ENCODE results near the gene FAM50B.
A peak's percentile ranks its signal among the peaks of the same experiment; 100 is the strongest.

FAM50B gene

DNA sequence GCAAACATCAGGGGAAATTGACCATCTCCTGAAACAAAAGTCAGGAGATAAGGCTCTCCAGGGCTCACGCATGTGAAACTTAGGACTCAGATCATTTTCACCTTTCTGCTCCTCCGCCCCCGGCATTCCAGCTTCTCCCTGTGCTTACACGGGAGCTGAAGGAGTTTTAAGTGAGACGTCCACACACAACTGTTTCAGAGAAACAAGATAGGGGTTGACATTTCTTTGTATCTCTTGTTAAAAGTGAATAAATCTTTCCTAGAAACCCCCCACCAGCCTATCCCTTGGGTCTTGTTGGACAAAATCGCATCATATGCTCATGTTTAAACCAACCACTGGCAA, 46.1 kb downstream of the FAM50B start:
- no peak for DNase-seq (ENCODE audit: low spot score)
- no peak overlapping the region for H2BK15ac ChIP-seq (ENCODE audit: low read length)
- no peak overlapping the region for H3K27ac ChIP-seq (replicated peaks; ENCODE audit: low read length)

DNA sequence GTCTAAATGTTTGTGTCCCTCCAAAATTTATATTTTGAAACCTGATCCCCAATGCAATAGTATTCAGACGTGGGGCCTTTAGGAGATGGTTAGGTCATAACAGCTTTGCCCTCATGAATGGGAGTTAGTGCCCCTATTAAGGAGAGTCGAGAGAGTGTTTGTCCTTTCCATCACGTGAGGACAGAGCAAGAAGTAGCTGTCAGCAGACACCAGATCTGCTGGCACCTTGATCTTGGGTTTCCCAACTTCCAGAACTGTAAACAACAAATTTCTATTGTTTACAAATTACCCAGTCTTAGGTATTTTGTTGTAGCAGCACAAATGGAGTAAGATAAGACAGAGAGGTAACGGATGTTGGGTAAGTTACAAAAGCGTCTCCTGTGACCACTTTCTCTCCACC, 46.6 kb downstream of the FAM50B start:
- H3K4me1 ChIP-seq (ENCODE audit: control insufficient read depth in 2 of 2, insufficient read depth in 1 of 2, low read depth in 1 of 2, low read length in 2 of 2) = peaks cover 0 to under 1% of the 10 kb centered on the region in 2 donors
- no CpG with 5 or more reads among the region's 5 CpGs for WGBS, 2 donors (ENCODE audit: extremely low coverage in 2 of 2, insufficient read length in 2 of 2, insufficient replicate concordance in 1 of 2)
- no peak overlapping the region for H3K9ac ChIP-seq (ENCODE audit: low read depth, low read length, poor library complexity)
- no peaks in the 10 kb centered on the region for H3K36me3 ChIP-seq (replicated peaks in 1 of 2; ENCODE audit: control insufficient read depth in 2 of 2, insufficient read depth in 2 of 2, low read length in 2 of 2)
- H2BK12ac ChIP-seq (ENCODE audit: low read length) = no peak overlapping the region
- H3K18ac ChIP-seq (ENCODE audit: low read length) = no peak overlapping the region
- no peak overlapping the region for H3K4ac ChIP-seq (ENCODE audit: low read length)
- no peak overlapping the region for H3K14ac ChIP-seq (ENCODE audit: low read length)
- H3K23ac ChIP-seq (ENCODE audit: low read depth, low read length, poor library complexity) = no peak overlapping the region
- no peak overlapping the region for H3K4me3 ChIP-seq (ENCODE audit: low read length in 2 of 2)
- H2AFZ ChIP-seq (ENCODE audit: low read length) = no peak overlapping the region
- peaks cover 0 to 7% of the 10 kb centered on the region in 2 donors for H3K9me3 ChIP-seq (replicated peaks in 1 of 2; ENCODE audit: control insufficient read depth in 2 of 2, insufficient read depth in 1 of 2, low read depth in 1 of 2, low read length in 2 of 2)
- no peak overlapping the region for H2BK5ac ChIP-seq (ENCODE audit: low read length)
- H4K91ac ChIP-seq (ENCODE audit: low read depth, low read length, poor library complexity) = no peak overlapping the region
- H3K27me3 ChIP-seq (ENCODE audit: control insufficient read depth in 3 of 3, insufficient read depth in 3 of 3, low read depth in 1 of 3, low read length in 3 of 3) = no peaks in the 10 kb centered on the region
- H2AK5ac ChIP-seq (ENCODE audit: low read depth, low read length) = no peak overlapping the region
- H2BK120ac ChIP-seq (ENCODE audit: low read depth, low read length) = no peak overlapping the region
- no peak overlapping the region for H4K8ac ChIP-seq (ENCODE audit: low read depth, low read length)
- no peak for DNase-seq (ENCODE audit: low spot score)
- no peak overlapping the region for H2BK15ac ChIP-seq (ENCODE audit: low read length)
- H3K4me2 ChIP-seq (ENCODE audit: insufficient read depth, low read length, poor library complexity, severe bottlenecking) = no peak overlapping the region
- H3K79me1 ChIP-seq (ENCODE audit: low read depth, low read length) = no peaks in the 10 kb centered on the region
- H3K27ac ChIP-seq (replicated peaks; ENCODE audit: low read length) = no peak overlapping the region

More for the DNA sequence above, 46.1 kb downstream of the FAM50B start:
- no peak overlapping the region for H3K4ac ChIP-seq (ENCODE audit: low read length)
- H3K4me3 ChIP-seq (ENCODE audit: low read length in 2 of 2) = no peak overlapping the region
- H4K91ac ChIP-seq (ENCODE audit: low read depth, low read length, poor library complexity) = no peak overlapping the region
- no peak overlapping the region for H4K8ac ChIP-seq (ENCODE audit: low read depth, low read length)
- no peak overlapping the region for H3K4me2 ChIP-seq (ENCODE audit: insufficient read depth, low read length, poor library complexity, severe bottlenecking)
- H3K4me1 ChIP-seq (ENCODE audit: control insufficient read depth in 2 of 2, insufficient read depth in 1 of 2, low read depth in 1 of 2, low read length in 2 of 2) = no peaks in the 10 kb centered on the region
- no peak overlapping the region for H3K23ac ChIP-seq (ENCODE audit: low read depth, low read length, poor library complexity)
- no peak overlapping the region for H2BK12ac ChIP-seq (ENCODE audit: low read length)
- H3K36me3 ChIP-seq (replicated peaks in 1 of 2; ENCODE audit: control insufficient read depth in 2 of 2, insufficient read depth in 2 of 2, low read length in 2 of 2) = no peaks in the 10 kb centered on the region
- no peak overlapping the region for H2AK5ac ChIP-seq (ENCODE audit: low read depth, low read length)
- no peak overlapping the region for H3K9ac ChIP-seq (ENCODE audit: low read depth, low read length, poor library complexity)
- no peak overlapping the region for H2BK120ac ChIP-seq (ENCODE audit: low read depth, low read length)
- H3K79me1 ChIP-seq (ENCODE audit: low read depth, low read length) = no peaks in the 10 kb centered on the region
- no peak overlapping the region for H3K14ac ChIP-seq (ENCODE audit: low read length)
- H3K9me3 ChIP-seq (replicated peaks in 1 of 2; ENCODE audit: control insufficient read depth in 2 of 2, insufficient read depth in 1 of 2, low read depth in 1 of 2, low read length in 2 of 2) = peaks cover 0 to 7% of the 10 kb centered on the region in 2 donors
- no peaks in the 10 kb centered on the region for H3K27me3 ChIP-seq (ENCODE audit: control insufficient read depth in 3 of 3, insufficient read depth in 3 of 3, low read depth in 1 of 3, low read length in 3 of 3)
- H2AFZ ChIP-seq (ENCODE audit: low read length) = no peak overlapping the region
- H2BK5ac ChIP-seq (ENCODE audit: low read length) = no peak overlapping the region
- H3K18ac ChIP-seq (ENCODE audit: low read length) = no peak overlapping the region
- WGBS, 2 donors (ENCODE audit: extremely low coverage in 2 of 2, insufficient read length in 2 of 2, insufficient replicate concordance in 1 of 2) = no CpG with 5 or more reads among the region's 6 CpGs

DNA sequence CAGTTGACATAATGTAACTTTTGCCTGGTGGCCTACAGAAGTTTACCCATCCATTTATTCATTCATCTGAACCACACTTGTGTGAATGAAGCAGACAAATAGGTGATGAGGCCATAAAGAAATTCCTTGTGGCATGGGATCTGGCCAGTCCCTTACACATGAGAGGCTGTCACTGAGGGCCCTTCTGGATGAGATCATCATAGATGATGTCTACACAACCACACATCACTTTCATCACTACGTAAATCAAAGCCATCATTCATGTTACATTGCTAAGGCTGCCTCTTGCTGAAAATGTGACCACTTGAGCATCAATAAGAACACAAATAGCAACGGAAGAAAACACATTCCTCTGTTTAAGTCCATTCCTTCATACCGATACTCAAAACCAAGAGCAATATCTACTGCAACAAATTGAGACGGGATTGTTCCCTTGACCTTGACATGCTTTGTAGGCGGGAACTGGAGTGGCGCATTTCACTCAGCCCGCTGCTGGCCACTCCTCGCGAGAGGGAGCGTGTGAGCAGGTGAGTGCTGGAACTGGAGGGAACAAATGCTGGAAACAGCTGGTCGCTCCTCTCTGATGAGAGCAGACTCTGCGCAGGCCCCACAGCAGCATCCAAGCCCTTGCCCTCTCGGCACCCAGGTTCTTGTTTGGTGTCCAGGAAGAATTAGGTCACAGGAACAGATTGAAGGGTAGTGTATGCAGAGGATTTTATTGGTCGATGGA, 49.3 kb downstream of the FAM50B start:
- no peak overlapping the region for H2BK12ac ChIP-seq (ENCODE audit: low read length)
- no peak overlapping the region for H2BK120ac ChIP-seq (ENCODE audit: low read depth, low read length)
- peaks cover 0 to 7% of the 10 kb centered on the region in 2 donors for H3K9me3 ChIP-seq (replicated peaks in 1 of 2; ENCODE audit: control insufficient read depth in 2 of 2, insufficient read depth in 1 of 2, low read depth in 1 of 2, low read length in 2 of 2)
- no peaks in the 10 kb centered on the region for H3K79me1 ChIP-seq (ENCODE audit: low read depth, low read length)
- no peak overlapping the region for H2AK5ac ChIP-seq (ENCODE audit: low read depth, low read length)
- H3K4me3 ChIP-seq (ENCODE audit: low read length in 2 of 2) = no peak overlapping the region
- no peak overlapping the region for H2BK15ac ChIP-seq (ENCODE audit: low read length)
- no peak overlapping the region for H4K91ac ChIP-seq (ENCODE audit: low read depth, low read length, poor library complexity)
- H3K4ac ChIP-seq (ENCODE audit: low read length) = no peak overlapping the region
- H2BK5ac ChIP-seq (ENCODE audit: low read length) = no peak overlapping the region
- H3K4me1 ChIP-seq (ENCODE audit: control insufficient read depth in 2 of 2, insufficient read depth in 1 of 2, low read depth in 1 of 2, low read length in 2 of 2) = peaks cover 0 to 3% of the 10 kb centered on the region in 2 donors
- no peaks in the 10 kb centered on the region for H3K27me3 ChIP-seq (ENCODE audit: control insufficient read depth in 3 of 3, insufficient read depth in 3 of 3, low read depth in 1 of 3, low read length in 3 of 3)
- WGBS, 2 donors (ENCODE audit: extremely low coverage in 2 of 2, insufficient read length in 2 of 2, insufficient replicate concordance in 1 of 2) = no CpG with 5 or more reads among the region's 14 CpGs
- H3K4me2 ChIP-seq (ENCODE audit: insufficient read depth, low read length, poor library complexity, severe bottlenecking) = no peak overlapping the region
- no peak overlapping the region for H4K8ac ChIP-seq (ENCODE audit: low read depth, low read length)
- no peak overlapping the region for H3K18ac ChIP-seq (ENCODE audit: low read length)
- H3K14ac ChIP-seq (ENCODE audit: low read length) = peak overlapping the region; percentile 9
- DNase-seq (ENCODE audit: low spot score) = no peak
- no peak overlapping the region for H2AFZ ChIP-seq (ENCODE audit: low read length)
- no peak overlapping the region for H3K9ac ChIP-seq (ENCODE audit: low read depth, low read length, poor library complexity)
- no peak overlapping the region for H3K23ac ChIP-seq (ENCODE audit: low read depth, low read length, poor library complexity)
- H3K36me3 ChIP-seq (replicated peaks in 1 of 2; ENCODE audit: control insufficient read depth in 2 of 2, insufficient read depth in 2 of 2, low read length in 2 of 2) = no peaks in the 10 kb centered on the region
- no peak overlapping the region for H3K27ac ChIP-seq (replicated peaks; ENCODE audit: low read length)

DNA sequence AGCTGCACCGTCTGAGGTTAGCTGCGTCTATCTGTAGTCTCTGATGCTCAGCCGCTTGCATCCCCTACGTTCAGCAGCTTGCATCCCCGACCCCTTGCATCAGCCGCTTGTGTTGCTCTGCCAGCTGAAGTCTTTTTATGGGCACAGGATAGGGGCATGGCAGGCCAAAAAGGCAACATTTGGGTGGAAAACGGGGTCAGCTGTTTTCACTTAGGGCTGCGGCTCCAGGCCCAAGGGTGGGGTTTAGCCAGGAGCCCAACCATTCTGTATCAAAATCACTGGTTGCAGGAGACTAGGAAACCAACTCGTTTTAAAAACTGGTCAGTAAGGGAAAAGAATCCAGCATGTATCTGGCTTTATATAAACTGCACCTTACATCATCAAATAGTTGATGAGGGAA, 49.9 kb downstream of the FAM50B start:
- Histone ChIP-seq H3K4me3 (ENCODE audit: low read length in 2 of 2) (no peak overlapping the region), H3K4me1 (ENCODE audit: control insufficient read depth in 2 of 2, insufficient read depth in 1 of 2, low read depth in 1 of 2, low read length in 2 of 2) (peaks cover 0 to 3% of the 10 kb centered on the region in 2 donors), H3K27ac (replicated peaks; ENCODE audit: low read length) (no peak overlapping the region), H2BK120ac (ENCODE audit: low read depth, low read length) (no peak overlapping the region), H2BK5ac (ENCODE audit: low read length) (no peak overlapping the region), H4K8ac (ENCODE audit: low read depth, low read length) (no peak overlapping the region), H2AK5ac (ENCODE audit: low read depth, low read length) (no peak overlapping the region), H2AFZ (ENCODE audit: low read length) (no peak overlapping the region), H3K23ac (ENCODE audit: low read depth, low read length, poor library complexity) (no peak overlapping the region), H3K27me3 (ENCODE audit: control insufficient read depth in 3 of 3, insufficient read depth in 3 of 3, low read depth in 1 of 3, low read length in 3 of 3) (no peaks in the 10 kb centered on the region), H3K4me2 (ENCODE audit: insufficient read depth, low read length, poor library complexity, severe bottlenecking) (no peak overlapping the region), H3K36me3 (replicated peaks in 1 of 2; ENCODE audit: control insufficient read depth in 2 of 2, insufficient read depth in 2 of 2, low read length in 2 of 2) (no peaks in the 10 kb centered on the region), H3K4ac (ENCODE audit: low read length) (no peak overlapping the region), H3K9me3 (replicated peaks in 1 of 2; ENCODE audit: control insufficient read depth in 2 of 2, insufficient read depth in 1 of 2, low read depth in 1 of 2, low read length in 2 of 2) (peaks cover 0 to 7% of the 10 kb centered on the region in 2 donors), H3K14ac (ENCODE audit: low read length) (no peak overlapping the region), H3K18ac (ENCODE audit: low read length) (no peak overlapping the region), H3K79me1 (ENCODE audit: low read depth, low read length) (no peaks in the 10 kb centered on the region), H4K91ac (ENCODE audit: low read depth, low read length, poor library complexity) (no peak overlapping the region), H2BK15ac (ENCODE audit: low read length) (no peak overlapping the region), H3K9ac (ENCODE audit: low read depth, low read length, poor library complexity) (no peak overlapping the region), H2BK12ac (ENCODE audit: low read length) (no peak overlapping the region)
- no CpG with 5 or more reads among the region's 9 CpGs for WGBS, 2 donors (ENCODE audit: extremely low coverage in 2 of 2, insufficient read length in 2 of 2, insufficient replicate concordance in 1 of 2)
- no peak for DNase-seq (ENCODE audit: low spot score)
